Smooth muscle cell (in vitro differentiated cells): Measurements from ENCODE around the gene CMBL. TPM values are rescaled to one million over a fixed set of nuclear protein-coding genes. Genes with fewer than 3 reads are reported as not detected.

Experiments used
- DNase-seq: peaks from one replicate; lab custom pipeline; 2025; ENCODE audit not compliant: unreplicated experiment; lab: John Stamatoyannopoulos, UW
- H2AFZ ChIP-seq: fragments of 200-600 bp; sonication (generic); 2 replicates; pipeline ENCODE4 v1.6.0; 2016; ENCODE audit warnings: antibody characterized with exemption, low read depth, mild to moderate bottlenecking
- H3F3A ChIP-seq: fragments of 200-600 bp; sonication (generic); 2 replicates; pipeline ENCODE4 v1.6.0; 2017; ENCODE audit warnings: antibody characterized with exemption, low read depth
- H3K27ac ChIP-seq: fragments of 200-600 bp; sonication (generic); 2 replicates; pipeline ENCODE4 v1.5.1; 2016; ENCODE audit warnings: low read depth, mild to moderate bottlenecking
- H3K27me3 ChIP-seq: fragments of 200-600 bp; sonication (generic); 2 replicates; pipeline ENCODE4 v1.6.1; 2016; ENCODE audit warnings: low read depth, mild to moderate bottlenecking
- H3K36me3 ChIP-seq: fragments of 200-600 bp; sonication (generic); 2 replicates; pipeline ENCODE4 v1.5.1; 2016; ENCODE audit warnings: low read depth
- H3K4me1 ChIP-seq: fragments of 200-600 bp; sonication (generic); 2 replicates; pipeline ENCODE4 v1.5.1; 2016; ENCODE audit warnings: low read depth
- H3K4me2 ChIP-seq: fragments of 200-600 bp; sonication (generic); 2 replicates; pipeline ENCODE4 v1.6.0; 2016; ENCODE audit warnings: mild to moderate bottlenecking
- H3K4me3 ChIP-seq: fragments of 200-600 bp; sonication (generic); 2 replicates; pipeline ENCODE4 v1.5.1; 2016; ENCODE audit warnings: mild to moderate bottlenecking
- H3K79me2 ChIP-seq: fragments of 200-600 bp; sonication (generic); 2 replicates; pipeline ENCODE4 v1.6.0; 2016; ENCODE audit warnings: low read depth, mild to moderate bottlenecking
- H3K9ac ChIP-seq: fragments of 200-600 bp; sonication (generic); 2 replicates; pipeline ENCODE4 v1.6.0; 2016; ENCODE audit warnings: low read depth
- H3K9me3 ChIP-seq: fragments of 200-600 bp; sonication (generic); replicated peaks from 2 replicates; pipeline ENCODE4 v1.5.1; 2016; ENCODE audit warnings: low read depth
- H4K20me1 ChIP-seq: fragments of 200-600 bp; sonication (generic); 2 replicates; pipeline ENCODE4 v1.6.0; 2016; ENCODE audit warnings: low read depth
- CTCF ChIP-seq: fragments of 200-600 bp; sonication (generic); IDR thresholded peaks from 2 replicates; pipeline ENCODE4 v1.5.1; 2017; ENCODE audit warnings: borderline replicate concordance, mild to moderate bottlenecking, antibody characterized with exemption; ENCODE audit not compliant: insufficient read depth, poor library complexity, severe bottlenecking
- WGBS: methylation state at CpG from one replicate; pipeline ENCODE4 v1.1.7; 2016; ENCODE audit warnings: low lambda C conversion rate; 5-methylcytosine and 5-hydroxymethylcytosine counted together
- polyA plus RNA-seq: library from polyadenylated mRNA; unstranded; fragments of >200 nt; fragmentation: Nextera tagmentation; extraction: Ambion mirVana; gene quantifications from 2 replicates; pipeline ENCODE4 v1.2.1, GENCODE V29; 2016
- total RNA-seq: library from RNA; depleted of rRNA; stranded (reverse); fragments of >200 nt; gene quantifications from 2 replicates; pipeline ENCODE4 v1.2.3, GENCODE V29; 2014

The CMBL gene
- total and polyA plus RNA-seq, 2 experiments from 2014 or later: 6.3 to 12.0 TPM

GRCh38 chr5:10268100-10268499, 39.6 kb downstream of the CMBL start:
- Histone ChIP-seq H3K4me1 (no peaks in the 10 kb centered on the region), H3K9ac (no peak overlapping the region), H3K27me3 (no peaks in the 10 kb centered on the region), H3K4me2 (no peak overlapping the region), H3F3A (peaks cover 20% of the 10 kb centered on the region), H3K4me3 (no peak overlapping the region), H3K9me3 (no peaks in the 10 kb centered on the region), H3K36me3 (peaks cover 16% of the 10 kb centered on the region), H2AFZ (no peak overlapping the region), H4K20me1 (peaks cover 6% of the 10 kb centered on the region), H3K79me2 (no peaks in the 10 kb centered on the region), H3K27ac (peak overlapping the region; percentile 42)
- WGBS: 76% methylated on average over 10 of the region's 10 CpGs
- no peak for DNase-seq
- no peak for TF ChIP-seq CTCF

- no peak overlapping the region for H3K4me3 ChIP-seq
- H3K36me3 ChIP-seq: peaks cover 29% of the 10 kb centered on the region
- H3K9ac ChIP-seq: no peak overlapping the region
- H3K9me3 ChIP-seq: no peaks in the 10 kb centered on the region
- no peaks in the 10 kb centered on the region for H3K27me3 ChIP-seq
- WGBS: 85% methylated on average over 4 of the region's 4 CpGs
- H3K4me1 ChIP-seq: no peaks in the 10 kb centered on the region
- no peak overlapping the region for H3K4me2 ChIP-seq
- DNase-seq: no peak
- peak overlapping the region; percentile 42 for H3K27ac ChIP-seq
- H4K20me1 ChIP-seq: peaks cover 10% of the 10 kb centered on the region
- no peaks in the 10 kb centered on the region for H3K79me2 ChIP-seq
- TF ChIP-seq CTCF: no peak
- peaks cover 23% of the 10 kb centered on the region for H3F3A ChIP-seq
- no peak overlapping the region for H2AFZ ChIP-seq
These were observed 40.9 kb downstream of the CMBL start for GRCh38 chr5:10266839-10267238.

DNA sequence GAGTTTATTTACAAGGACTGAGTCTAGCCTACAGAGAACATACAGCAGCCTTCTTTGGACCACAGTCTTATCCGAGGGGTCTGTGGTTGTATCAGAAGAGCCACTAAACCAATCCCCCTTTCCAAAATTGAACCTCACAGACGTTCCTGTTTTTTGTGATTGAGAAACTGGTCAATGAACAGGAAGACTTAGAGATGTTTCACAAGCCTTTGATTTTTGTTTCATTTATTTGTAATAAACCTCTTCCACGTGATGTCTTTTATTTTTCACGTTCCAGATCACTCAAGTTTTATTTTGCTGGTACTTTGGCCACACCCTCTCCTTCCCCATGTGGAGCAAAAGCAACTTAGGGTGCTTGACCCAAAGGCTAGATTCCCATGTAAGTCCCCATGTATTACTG, 41.6 kb downstream of the CMBL start:
- no peak for DNase-seq
- no peak overlapping the region for H3K4me2 ChIP-seq
- H3K27ac ChIP-seq: no peak overlapping the region
- peaks cover 17% of the 10 kb centered on the region for H4K20me1 ChIP-seq
- peaks cover 23% of the 10 kb centered on the region for H3F3A ChIP-seq
- no peaks in the 10 kb centered on the region for H3K9me3 ChIP-seq
- TF ChIP-seq CTCF: no peak
- H2AFZ ChIP-seq: no peak overlapping the region
- no peak overlapping the region for H3K9ac ChIP-seq
- H3K27me3 ChIP-seq: no peaks in the 10 kb centered on the region
- no peak overlapping the region for H3K4me3 ChIP-seq
- H3K4me1 ChIP-seq: no peaks in the 10 kb centered on the region
- H3K36me3 ChIP-seq: peaks cover 35% of the 10 kb centered on the region
- H3K79me2 ChIP-seq: no peaks in the 10 kb centered on the region
- 93% methylated on average over 4 of the region's 4 CpGs for WGBS

DNA sequence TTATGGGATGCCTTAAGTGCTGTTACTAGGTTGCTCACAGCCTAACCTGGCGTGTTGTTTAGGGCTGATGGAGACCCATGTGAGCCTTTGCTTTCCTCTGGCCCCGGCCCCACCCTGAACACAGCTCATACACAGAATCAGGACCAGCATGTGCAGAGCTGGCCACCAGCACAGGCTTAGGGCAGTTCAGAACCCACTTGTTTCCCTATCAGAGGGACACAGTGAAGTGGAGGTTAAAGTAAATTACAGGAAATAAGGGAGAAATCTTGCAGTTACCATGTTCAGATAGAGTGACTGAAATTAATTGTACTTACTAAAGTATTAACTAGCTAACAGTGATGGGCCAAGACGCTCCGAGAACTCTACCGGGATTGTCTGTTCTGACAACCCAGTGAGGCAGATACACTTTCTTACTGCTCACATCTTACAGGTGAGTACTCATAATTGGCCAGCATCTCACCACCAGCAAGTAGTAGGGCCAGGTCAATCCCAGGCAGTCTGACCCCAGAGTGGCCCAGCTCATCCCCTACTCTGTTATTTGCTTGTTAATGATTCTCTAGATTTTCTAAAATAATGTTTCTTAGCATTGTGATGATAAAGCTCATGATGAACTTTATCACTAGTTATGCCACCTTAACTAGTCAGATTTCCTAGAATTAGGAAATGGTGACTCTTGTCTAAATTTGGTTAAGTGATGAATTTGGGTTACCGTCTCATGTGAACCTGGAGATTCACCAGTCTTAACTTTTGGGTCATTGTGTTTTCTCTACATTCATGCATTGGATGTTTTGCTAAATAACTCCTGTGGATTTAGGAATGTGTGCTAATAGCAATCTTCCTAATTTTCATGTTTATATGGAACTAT, 42.2 kb downstream of the CMBL start:
- no peaks in the 10 kb centered on the region for H3K9me3 ChIP-seq
- H3K79me2 ChIP-seq: no peaks in the 10 kb centered on the region
- H3K27ac ChIP-seq: no peak overlapping the region
- TF ChIP-seq CTCF: no peak
- peaks cover 35% of the 10 kb centered on the region for H3K36me3 ChIP-seq
- no peaks in the 10 kb centered on the region for H3K4me1 ChIP-seq
- H3K27me3 ChIP-seq: no peaks in the 10 kb centered on the region
- DNase-seq: no peak
- peaks cover 24% of the 10 kb centered on the region for H4K20me1 ChIP-seq
- 63% methylated on average over 6 of the region's 6 CpGs for WGBS
- no peak overlapping the region for H3K4me2 ChIP-seq
- no peak overlapping the region for H3K9ac ChIP-seq
- peaks cover 23% of the 10 kb centered on the region for H3F3A ChIP-seq
- no peak overlapping the region for H2AFZ ChIP-seq
- no peak overlapping the region for H3K4me3 ChIP-seq
